HepG2 (cell line): Measurements from ENCODE around the gene KCNB1. TPM values are rescaled to one million over a fixed set of nuclear protein-coding genes. Genes with fewer than 3 reads are reported as not detected.

Source experiments
- GZF1 ChIP-seq: sonication (generic); formaldehyde crosslinking; IDR thresholded peaks from 2 replicates; pipeline ENCODE4 v1.5.1; 2020; ENCODE audit warnings: mild to moderate bottlenecking, missing genetic modification reagents
- HNRNPLL ChIP-seq: fragments of 200-400 bp; formaldehyde crosslinking; IDR thresholded peaks from 2 replicates; pipeline ENCODE4 v1.6.1; 2017; ENCODE audit warnings: mild to moderate bottlenecking, low read depth, low read length; ENCODE audit not compliant: poor library complexity, severe bottlenecking
- NONO ChIP-seq, 2 experiments: fragments of 450-650 bp in 1 of 2; sonication (generic) in 1 of 2; formaldehyde crosslinking in 1 of 2; IDR thresholded peaks in 1 of 2; conservative IDR thresholded peaks in 1 of 2; 2 replicates each; pipeline versions ENCODE4 v1.6.1 to v1.8.0; 2017 to 2022; ENCODE audit warnings: mild to moderate bottlenecking in 1 of 2, missing genetic modification reagents in 1 of 2, moderate library complexity in 1 of 2
- U2AF2 ChIP-seq: fragments of 200-400 bp; formaldehyde crosslinking; IDR thresholded peaks from 2 replicates; pipeline ENCODE4 v1.6.1; 2017; ENCODE audit warnings: low read depth, mild to moderate bottlenecking, low read length
- ZBTB21 ChIP-seq: sonication (generic); formaldehyde crosslinking; IDR thresholded peaks from 2 replicates; pipeline ENCODE4 v1.4.0; 2020; ENCODE audit warnings: missing genetic modification reagents
- ZBTB4 ChIP-seq: sonication (generic); formaldehyde crosslinking; IDR thresholded peaks from 2 replicates; pipeline ENCODE4 v1.4.0; 2020; ENCODE audit warnings: missing genetic modification reagents, mild to moderate bottlenecking, borderline replicate concordance
- ZMAT3 ChIP-seq: sonication (generic); formaldehyde crosslinking; conservative IDR thresholded peaks from 2 replicates; pipeline ENCODE4 v1.7.0; 2021; ENCODE audit warnings: missing genetic modification reagents
- ZNF749 ChIP-seq: sonication (generic); formaldehyde crosslinking; IDR thresholded peaks from 2 replicates; pipeline ENCODE4 v1.8.0; 2022; ENCODE audit warnings: mild to moderate bottlenecking, missing genetic modification reagents, moderate library complexity, borderline replicate concordance
- ZNF883 ChIP-seq: sonication (generic); formaldehyde crosslinking; IDR thresholded peaks from 2 replicates; pipeline ENCODE4 v1.5.1; 2020; ENCODE audit warnings: mild to moderate bottlenecking, missing genetic modification reagents; ENCODE audit errors: not compliant biosample characterization
- polyA plus RNA-seq, 8 experiments: library from polyadenylated mRNA; depleted of rRNA in 3 of 8; stranded (reverse) in 7 of 8; unstranded in 1 of 8; fragments of >200 nt; fragmentation: Illumina TruSeq in 4 of 8; extraction: Trizol in 4 of 8; gene quantifications; 2 replicates each; pipeline versions ENCODE4 v1.2.1 to v1.2.3, GENCODE V29; 2011 to 2016; ENCODE audit warnings: low read depth in 4 of 8, missing spikeins in 1 of 8, mixed read lengths in 1 of 8; ENCODE audit not compliant: insufficient read depth in 1 of 8
- total RNA-seq, 5 experiments: library from RNA; depleted of rRNA; stranded (reverse); fragments of >200 nt; fragmentation: Illumina TruSeq; extraction: Trizol; gene quantifications; 2 replicates each; pipeline ENCODE4 v1.2.3, GENCODE V29; 2016; ENCODE audit warnings: low read depth in 1 of 5

KCNB1 gene
- total and polyA plus RNA-seq, 2 of the 13 experiments (the other 11 are each of a cell fraction or from before 2014, with no cell fraction given): 0.02 TPM; not detected in 1

GRCh38 chr20:49483018-49483695 lies 689 bp upstream of the KCNB1 start (continued):
- TF ChIP-seq ZBTB4 (CRISPR knock-in tag): no peak
- 0 out of 2 replicates have a peak, but pooled peaks have one; percentile 6 for TF ChIP-seq U2AF2
- 0 out of 2 replicates have a peak, but pooled peaks have one; percentile 0 for TF ChIP-seq ZNF749 (CRISPR knock-in tag)
- no peak for TF ChIP-seq ZBTB21
- TF ChIP-seq GZF1 (CRISPR knock-in tag): no peak
- TF ChIP-seq ZNF883 (CRISPR knock-in tag): peak; percentile 5
- TF ChIP-seq HNRNPLL: no peak
- 0 out of 2 replicates have a peak, but pooled peaks have one; percentile 10 for TF ChIP-seq ZMAT3 (CRISPR knock-in tag)
- no peak for TF ChIP-seq NONO (IDR thresholded peaks at IDR 0.05)
- TF ChIP-seq NONO (CRISPR knock-in tag; conservative IDR thresholded peaks at IDR 0.05): no peak
